Loucy (cell line): ENCODE data around the gene LCN10.

ENCODE experiments used
- H2AFZ ChIP-seq: fragments of 200-600 bp; sonication (generic); 2 replicates; pipeline ENCODE4 v1.6.0; 2016; ENCODE audit warnings: antibody characterized with exemption, mild to moderate bottlenecking, low read length, moderate library complexity
- H3F3A ChIP-seq: fragments of 200-600 bp; 2 replicates; pipeline ENCODE4 v1.6.0; 2016; ENCODE audit warnings: antibody characterized with exemption, low read depth, mild to moderate bottlenecking
- H3K27me3 ChIP-seq: fragments of 200-600 bp; sonication (generic); 2 replicates; pipeline ENCODE4 v1.6.1; 2014; ENCODE audit warnings: low read length, mild to moderate bottlenecking; ENCODE audit not compliant: insufficient read depth, poor library complexity, severe bottlenecking
- H3K36me3 ChIP-seq: fragments of 200-600 bp; sonication (generic); 2 replicates; pipeline ENCODE4 v1.6.1; 2016; ENCODE audit warnings: low read length; ENCODE audit not compliant: insufficient read depth
- H3K4me1 ChIP-seq: fragments of 200-600 bp; sonication (generic); 2 replicates; pipeline ENCODE4 v1.5.1; 2014; ENCODE audit warnings: low read length, mild to moderate bottlenecking; ENCODE audit not compliant: insufficient read depth, poor library complexity, severe bottlenecking
- H3K4me2 ChIP-seq: fragments of 200-600 bp; sonication (generic); 2 replicates; pipeline ENCODE4 v1.6.0; 2014; ENCODE audit warnings: antibody characterized with exemption, low read length, low read depth, mild to moderate bottlenecking; ENCODE audit not compliant: poor library complexity, severe bottlenecking
- H3K4me3 ChIP-seq: fragments of 200-600 bp; sonication (generic); 2 replicates; pipeline ENCODE4 v1.5.1; 2014; ENCODE audit warnings: low read length, mild to moderate bottlenecking, mixed read lengths; ENCODE audit not compliant: poor library complexity, severe bottlenecking
- H3K79me2 ChIP-seq: fragments of 200-600 bp; sonication (generic); 2 replicates; pipeline ENCODE4 v1.6.1; 2014; ENCODE audit warnings: low read length; ENCODE audit not compliant: insufficient read depth
- H3K9ac ChIP-seq: fragments of 200-600 bp; sonication (generic); 2 replicates; pipeline ENCODE4 v1.6.0; 2014; ENCODE audit warnings: mild to moderate bottlenecking, low read depth, low read length, moderate library complexity; ENCODE audit not compliant: poor library complexity, severe bottlenecking
- H3K9me2 ChIP-seq: fragments of 200-600 bp; sonication (generic); replicated peaks from 2 replicates; pipeline ENCODE4 v1.6.1; 2016; ENCODE audit warnings: low read depth, low read length, mixed read lengths
- H3K9me3 ChIP-seq: fragments of 200-600 bp; sonication (generic); 2 replicates; pipeline ENCODE4 v1.6.1; 2014; ENCODE audit warnings: mild to moderate bottlenecking, antibody characterized with exemption, low read length, low read depth; ENCODE audit not compliant: insufficient read depth
- H4K20me1 ChIP-seq: fragments of 200-600 bp; sonication (generic); 2 replicates; pipeline ENCODE4 v1.6.0; 2014; ENCODE audit warnings: antibody characterized with exemption, low read length, mild to moderate bottlenecking; ENCODE audit not compliant: insufficient read depth, poor library complexity, severe bottlenecking
- EZH2phosphoT487 ChIP-seq: fragments of 200-600 bp; IDR thresholded peaks from 2 replicates; pipeline ENCODE4 v1.6.1; 2018; ENCODE audit warnings: antibody characterized with exemption, mild to moderate bottlenecking, moderate library complexity, borderline replicate concordance
- TF ChIP-seq, protein P1 (sequence below): fragments of 200-600 bp; sonication (generic); conservative IDR thresholded peaks from 2 replicates; pipeline ENCODE4 v1.5.1; 2014; ENCODE audit warnings: mild to moderate bottlenecking, antibody characterized with exemption, low read length

Gene LCN10

DNA sequence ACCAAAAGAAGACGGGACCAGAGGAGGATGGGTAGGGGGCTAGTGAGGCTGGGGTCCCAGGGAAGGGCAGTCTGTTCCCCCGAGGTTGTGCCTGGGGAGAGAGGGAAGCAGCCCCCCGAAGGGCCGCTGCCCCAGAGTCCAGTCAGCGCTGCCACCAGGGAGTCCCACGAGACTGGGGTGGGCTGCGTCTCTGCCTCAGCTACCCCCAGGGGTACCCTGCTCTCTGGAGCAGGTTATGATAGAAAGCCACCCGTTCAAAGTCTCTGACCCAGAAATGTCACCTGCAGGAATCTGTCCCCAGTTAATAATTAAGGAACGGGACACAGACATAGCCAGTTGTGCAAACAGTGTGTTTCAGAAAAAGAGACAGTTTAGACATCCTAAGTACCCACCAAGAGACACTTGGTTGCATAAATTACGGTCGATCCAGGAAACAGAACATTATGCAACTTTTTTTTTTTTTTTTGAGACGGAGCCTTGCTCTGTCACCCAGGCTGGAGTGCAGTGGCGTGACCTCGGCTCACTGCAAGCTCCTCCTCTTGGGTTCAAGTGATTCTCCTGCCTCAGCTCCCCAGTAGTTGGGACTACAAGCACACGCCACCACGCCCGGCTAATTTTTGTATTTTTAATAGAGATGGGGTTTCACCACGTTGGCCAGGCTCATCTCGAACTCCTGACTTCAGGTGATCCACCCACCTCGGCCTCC, 44.8 kb downstream of the LCN10 start:
- no peak overlapping the region for H3K4me2 ChIP-seq
- H4K20me1 ChIP-seq: no peaks in the 10 kb centered on the region
- no peaks in the 10 kb centered on the region for H3F3A ChIP-seq
- H3K79me2 ChIP-seq: no peaks in the 10 kb centered on the region
- H2AFZ ChIP-seq: no peak overlapping the region
- no peaks in the 10 kb centered on the region for H3K9me3 ChIP-seq
- no peaks in the 10 kb centered on the region for H3K9me2 ChIP-seq
- H3K4me3 ChIP-seq: no peak overlapping the region
- H3K36me3 ChIP-seq: no peaks in the 10 kb centered on the region
- no peak overlapping the region for H3K9ac ChIP-seq
- TF ChIP-seq, protein P1, sequence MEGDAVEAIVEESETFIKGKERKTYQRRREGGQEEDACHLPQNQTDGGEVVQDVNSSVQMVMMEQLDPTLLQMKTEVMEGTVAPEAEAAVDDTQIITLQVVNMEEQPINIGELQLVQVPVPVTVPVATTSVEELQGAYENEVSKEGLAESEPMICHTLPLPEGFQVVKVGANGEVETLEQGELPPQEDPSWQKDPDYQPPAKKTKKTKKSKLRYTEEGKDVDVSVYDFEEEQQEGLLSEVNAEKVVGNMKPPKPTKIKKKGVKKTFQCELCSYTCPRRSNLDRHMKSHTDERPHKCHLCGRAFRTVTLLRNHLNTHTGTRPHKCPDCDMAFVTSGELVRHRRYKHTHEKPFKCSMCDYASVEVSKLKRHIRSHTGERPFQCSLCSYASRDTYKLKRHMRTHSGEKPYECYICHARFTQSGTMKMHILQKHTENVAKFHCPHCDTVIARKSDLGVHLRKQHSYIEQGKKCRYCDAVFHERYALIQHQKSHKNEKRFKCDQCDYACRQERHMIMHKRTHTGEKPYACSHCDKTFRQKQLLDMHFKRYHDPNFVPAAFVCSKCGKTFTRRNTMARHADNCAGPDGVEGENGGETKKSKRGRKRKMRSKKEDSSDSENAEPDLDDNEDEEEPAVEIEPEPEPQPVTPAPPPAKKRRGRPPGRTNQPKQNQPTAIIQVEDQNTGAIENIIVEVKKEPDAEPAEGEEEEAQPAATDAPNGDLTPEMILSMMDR: no peak
- no peak for TF ChIP-seq EZH2phosphoT487
- H3K27me3 ChIP-seq: no peaks in the 10 kb centered on the region
- H3K4me1 ChIP-seq: no peaks in the 10 kb centered on the region

DNA sequence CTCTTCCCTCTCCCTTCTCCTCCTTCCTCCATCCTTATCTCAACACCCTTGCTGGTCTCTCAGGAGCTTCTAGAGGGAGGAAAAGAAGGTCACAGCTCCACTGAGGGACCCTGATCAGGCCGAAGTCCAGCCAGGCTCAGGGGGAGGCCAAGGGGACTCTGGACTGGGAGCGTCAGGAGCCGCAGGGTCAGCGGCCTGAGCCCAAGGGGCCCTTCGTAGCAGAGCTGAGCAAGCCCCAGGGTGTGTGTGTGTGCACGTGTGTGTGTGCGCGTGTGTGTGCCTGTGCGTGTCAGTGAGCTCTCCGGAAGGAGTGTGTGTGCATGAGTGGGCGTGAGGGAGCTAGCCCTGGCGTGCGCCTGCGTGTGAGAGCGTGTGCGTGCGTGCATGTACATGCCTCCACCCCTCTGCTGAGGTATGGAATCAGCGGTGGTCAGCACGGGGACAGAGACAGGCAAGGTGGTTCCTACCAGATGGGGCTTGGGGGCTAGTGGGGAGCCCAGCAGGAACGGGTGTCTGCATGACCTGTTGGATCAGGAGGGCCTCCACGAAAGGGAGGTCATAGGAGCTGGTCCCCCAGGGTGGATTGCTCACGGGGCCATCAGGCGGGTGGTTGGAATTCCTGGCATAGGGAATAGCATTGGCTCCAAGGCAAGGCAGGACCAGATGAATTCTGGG, 45.5 kb downstream of the LCN10 start:
- no peak for TF ChIP-seq EZH2phosphoT487
- TF ChIP-seq, protein P1: no peak
- Histone ChIP-seq H3F3A (no peaks in the 10 kb centered on the region), H3K9me3 (no peaks in the 10 kb centered on the region), H3K36me3 (no peaks in the 10 kb centered on the region), H3K9ac (no peak overlapping the region), H3K79me2 (no peaks in the 10 kb centered on the region), H2AFZ (no peak overlapping the region), H3K4me3 (no peak overlapping the region), H4K20me1 (no peaks in the 10 kb centered on the region), H3K4me1 (no peaks in the 10 kb centered on the region), H3K9me2 (no peaks in the 10 kb centered on the region), H3K27me3 (no peaks in the 10 kb centered on the region), H3K4me2 (no peak overlapping the region)

DNA sequence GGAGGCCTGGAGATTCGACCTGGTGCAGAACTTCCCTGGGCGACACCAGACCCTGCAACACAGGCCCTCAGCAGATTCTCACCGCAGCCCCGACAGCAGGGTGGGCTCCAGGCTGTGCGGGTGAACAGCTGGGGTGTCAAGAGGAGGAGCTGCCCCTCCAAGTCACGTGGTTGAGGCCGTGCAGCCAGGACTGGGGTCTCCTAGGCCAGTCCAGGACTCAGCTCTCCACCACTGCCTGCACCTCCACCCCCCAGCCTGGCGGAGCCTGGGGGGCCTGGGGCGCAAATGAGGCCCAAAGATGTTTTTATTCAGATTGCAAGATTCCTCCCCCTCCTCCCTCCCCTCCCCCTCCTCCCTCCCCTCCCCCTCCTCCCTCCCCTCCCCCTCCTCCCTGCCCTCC, 46.2 kb downstream of the LCN10 start:
- no peaks in the 10 kb centered on the region for H3K79me2 ChIP-seq
- no peak overlapping the region for H3K4me3 ChIP-seq
- H3F3A ChIP-seq: no peaks in the 10 kb centered on the region
- no peak overlapping the region for H2AFZ ChIP-seq
- TF ChIP-seq EZH2phosphoT487: no peak
- TF ChIP-seq, protein P1: no peak
- H3K9me2 ChIP-seq: no peaks in the 10 kb centered on the region
- no peaks in the 10 kb centered on the region for H3K9me3 ChIP-seq
- H3K4me2 ChIP-seq: no peak overlapping the region
- no peaks in the 10 kb centered on the region for H4K20me1 ChIP-seq
- H3K9ac ChIP-seq: no peak overlapping the region
- no peaks in the 10 kb centered on the region for H3K27me3 ChIP-seq
- no peaks in the 10 kb centered on the region for H3K4me1 ChIP-seq
- H3K36me3 ChIP-seq: no peaks in the 10 kb centered on the region
